Liver (tissue), 2 donors: ENCODE results near the gene SGCD.

ENCODE experiments used
- TF ChIP-seq, protein P1 (sequence below): fragments of 150-350 bp; IDR thresholded peaks from 2 replicates; pipeline ENCODE4 v1.5.1; 2017; ENCODE audit warnings: improper control_type of control experiment, low read depth, low read length; ENCODE audit not compliant: missing input control
- TF ChIP-seq, protein P2 (sequence below): IDR thresholded peaks from 2 replicates; pipeline ENCODE4 v1.6.1; 2016; ENCODE audit warnings: antibody characterized with exemption, mild to moderate bottlenecking
- donor health status: healthy.

DNA sequence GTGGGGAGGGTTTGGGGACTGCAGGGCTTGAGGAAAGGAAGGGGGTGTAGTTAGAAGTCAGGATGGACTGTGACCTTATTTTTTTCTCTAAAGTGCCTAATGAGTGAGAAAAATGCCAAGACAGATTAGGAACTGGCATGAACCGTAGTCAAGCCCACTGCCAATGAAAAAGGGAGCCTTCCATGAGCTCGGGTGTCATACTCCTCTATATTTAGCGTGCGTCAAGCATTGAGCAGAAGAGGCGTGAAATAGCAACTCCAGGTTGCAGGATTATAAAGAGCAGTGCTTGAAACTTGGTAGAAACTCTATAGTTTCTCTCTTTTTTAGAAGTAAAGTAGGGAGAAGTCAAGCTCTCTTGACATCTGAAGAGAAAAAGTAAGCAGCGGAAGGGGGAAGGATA, 1.8 kb downstream of the SGCD start:
- TF ChIP-seq, protein P1, sequence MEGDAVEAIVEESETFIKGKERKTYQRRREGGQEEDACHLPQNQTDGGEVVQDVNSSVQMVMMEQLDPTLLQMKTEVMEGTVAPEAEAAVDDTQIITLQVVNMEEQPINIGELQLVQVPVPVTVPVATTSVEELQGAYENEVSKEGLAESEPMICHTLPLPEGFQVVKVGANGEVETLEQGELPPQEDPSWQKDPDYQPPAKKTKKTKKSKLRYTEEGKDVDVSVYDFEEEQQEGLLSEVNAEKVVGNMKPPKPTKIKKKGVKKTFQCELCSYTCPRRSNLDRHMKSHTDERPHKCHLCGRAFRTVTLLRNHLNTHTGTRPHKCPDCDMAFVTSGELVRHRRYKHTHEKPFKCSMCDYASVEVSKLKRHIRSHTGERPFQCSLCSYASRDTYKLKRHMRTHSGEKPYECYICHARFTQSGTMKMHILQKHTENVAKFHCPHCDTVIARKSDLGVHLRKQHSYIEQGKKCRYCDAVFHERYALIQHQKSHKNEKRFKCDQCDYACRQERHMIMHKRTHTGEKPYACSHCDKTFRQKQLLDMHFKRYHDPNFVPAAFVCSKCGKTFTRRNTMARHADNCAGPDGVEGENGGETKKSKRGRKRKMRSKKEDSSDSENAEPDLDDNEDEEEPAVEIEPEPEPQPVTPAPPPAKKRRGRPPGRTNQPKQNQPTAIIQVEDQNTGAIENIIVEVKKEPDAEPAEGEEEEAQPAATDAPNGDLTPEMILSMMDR = no peak
- TF ChIP-seq, protein P2, sequence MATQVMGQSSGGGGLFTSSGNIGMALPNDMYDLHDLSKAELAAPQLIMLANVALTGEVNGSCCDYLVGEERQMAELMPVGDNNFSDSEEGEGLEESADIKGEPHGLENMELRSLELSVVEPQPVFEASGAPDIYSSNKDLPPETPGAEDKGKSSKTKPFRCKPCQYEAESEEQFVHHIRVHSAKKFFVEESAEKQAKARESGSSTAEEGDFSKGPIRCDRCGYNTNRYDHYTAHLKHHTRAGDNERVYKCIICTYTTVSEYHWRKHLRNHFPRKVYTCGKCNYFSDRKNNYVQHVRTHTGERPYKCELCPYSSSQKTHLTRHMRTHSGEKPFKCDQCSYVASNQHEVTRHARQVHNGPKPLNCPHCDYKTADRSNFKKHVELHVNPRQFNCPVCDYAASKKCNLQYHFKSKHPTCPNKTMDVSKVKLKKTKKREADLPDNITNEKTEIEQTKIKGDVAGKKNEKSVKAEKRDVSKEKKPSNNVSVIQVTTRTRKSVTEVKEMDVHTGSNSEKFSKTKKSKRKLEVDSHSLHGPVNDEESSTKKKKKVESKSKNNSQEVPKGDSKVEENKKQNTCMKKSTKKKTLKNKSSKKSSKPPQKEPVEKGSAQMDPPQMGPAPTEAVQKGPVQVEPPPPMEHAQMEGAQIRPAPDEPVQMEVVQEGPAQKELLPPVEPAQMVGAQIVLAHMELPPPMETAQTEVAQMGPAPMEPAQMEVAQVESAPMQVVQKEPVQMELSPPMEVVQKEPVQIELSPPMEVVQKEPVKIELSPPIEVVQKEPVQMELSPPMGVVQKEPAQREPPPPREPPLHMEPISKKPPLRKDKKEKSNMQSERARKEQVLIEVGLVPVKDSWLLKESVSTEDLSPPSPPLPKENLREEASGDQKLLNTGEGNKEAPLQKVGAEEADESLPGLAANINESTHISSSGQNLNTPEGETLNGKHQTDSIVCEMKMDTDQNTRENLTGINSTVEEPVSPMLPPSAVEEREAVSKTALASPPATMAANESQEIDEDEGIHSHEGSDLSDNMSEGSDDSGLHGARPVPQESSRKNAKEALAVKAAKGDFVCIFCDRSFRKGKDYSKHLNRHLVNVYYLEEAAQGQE = no peak
